ENCODE results near the gene SERINC5.

Gene SERINC5

DNA sequence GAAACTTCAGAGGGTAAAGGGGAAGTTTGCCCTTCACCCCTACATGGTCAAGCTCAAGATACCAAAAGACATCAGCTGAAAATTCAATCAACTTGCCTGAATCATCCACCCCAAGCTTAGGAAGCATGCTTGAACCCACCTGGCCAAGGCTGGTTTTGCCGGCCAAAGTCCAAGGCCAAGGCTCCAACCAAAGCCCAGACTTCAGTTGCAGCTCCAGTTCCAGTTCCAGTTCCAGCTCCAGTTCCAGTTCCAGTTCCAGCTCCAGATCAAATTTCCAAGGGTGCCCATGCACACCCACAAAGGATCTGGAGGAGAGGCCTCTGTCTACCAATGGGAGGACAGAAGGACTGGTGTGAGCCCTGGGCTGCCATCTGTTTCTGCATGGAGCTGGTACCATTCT lies 4.6 kb upstream of the SERINC5 start (continued):
- TF ChIP-seq, protein P1, sequence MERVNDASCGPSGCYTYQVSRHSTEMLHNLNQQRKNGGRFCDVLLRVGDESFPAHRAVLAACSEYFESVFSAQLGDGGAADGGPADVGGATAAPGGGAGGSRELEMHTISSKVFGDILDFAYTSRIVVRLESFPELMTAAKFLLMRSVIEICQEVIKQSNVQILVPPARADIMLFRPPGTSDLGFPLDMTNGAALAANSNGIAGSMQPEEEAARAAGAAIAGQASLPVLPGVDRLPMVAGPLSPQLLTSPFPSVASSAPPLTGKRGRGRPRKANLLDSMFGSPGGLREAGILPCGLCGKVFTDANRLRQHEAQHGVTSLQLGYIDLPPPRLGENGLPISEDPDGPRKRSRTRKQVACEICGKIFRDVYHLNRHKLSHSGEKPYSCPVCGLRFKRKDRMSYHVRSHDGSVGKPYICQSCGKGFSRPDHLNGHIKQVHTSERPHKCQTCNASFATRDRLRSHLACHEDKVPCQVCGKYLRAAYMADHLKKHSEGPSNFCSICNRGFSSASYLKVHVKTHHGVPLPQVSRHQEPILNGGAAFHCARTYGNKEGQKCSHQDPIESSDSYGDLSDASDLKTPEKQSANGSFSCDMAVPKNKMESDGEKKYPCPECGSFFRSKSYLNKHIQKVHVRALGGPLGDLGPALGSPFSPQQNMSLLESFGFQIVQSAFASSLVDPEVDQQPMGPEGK (CRISPR knock-in tag; IDR thresholded peaks at IDR 0.05; ENCODE audit: borderline replicate concordance): no peak
- TF ChIP-seq, protein P2, sequence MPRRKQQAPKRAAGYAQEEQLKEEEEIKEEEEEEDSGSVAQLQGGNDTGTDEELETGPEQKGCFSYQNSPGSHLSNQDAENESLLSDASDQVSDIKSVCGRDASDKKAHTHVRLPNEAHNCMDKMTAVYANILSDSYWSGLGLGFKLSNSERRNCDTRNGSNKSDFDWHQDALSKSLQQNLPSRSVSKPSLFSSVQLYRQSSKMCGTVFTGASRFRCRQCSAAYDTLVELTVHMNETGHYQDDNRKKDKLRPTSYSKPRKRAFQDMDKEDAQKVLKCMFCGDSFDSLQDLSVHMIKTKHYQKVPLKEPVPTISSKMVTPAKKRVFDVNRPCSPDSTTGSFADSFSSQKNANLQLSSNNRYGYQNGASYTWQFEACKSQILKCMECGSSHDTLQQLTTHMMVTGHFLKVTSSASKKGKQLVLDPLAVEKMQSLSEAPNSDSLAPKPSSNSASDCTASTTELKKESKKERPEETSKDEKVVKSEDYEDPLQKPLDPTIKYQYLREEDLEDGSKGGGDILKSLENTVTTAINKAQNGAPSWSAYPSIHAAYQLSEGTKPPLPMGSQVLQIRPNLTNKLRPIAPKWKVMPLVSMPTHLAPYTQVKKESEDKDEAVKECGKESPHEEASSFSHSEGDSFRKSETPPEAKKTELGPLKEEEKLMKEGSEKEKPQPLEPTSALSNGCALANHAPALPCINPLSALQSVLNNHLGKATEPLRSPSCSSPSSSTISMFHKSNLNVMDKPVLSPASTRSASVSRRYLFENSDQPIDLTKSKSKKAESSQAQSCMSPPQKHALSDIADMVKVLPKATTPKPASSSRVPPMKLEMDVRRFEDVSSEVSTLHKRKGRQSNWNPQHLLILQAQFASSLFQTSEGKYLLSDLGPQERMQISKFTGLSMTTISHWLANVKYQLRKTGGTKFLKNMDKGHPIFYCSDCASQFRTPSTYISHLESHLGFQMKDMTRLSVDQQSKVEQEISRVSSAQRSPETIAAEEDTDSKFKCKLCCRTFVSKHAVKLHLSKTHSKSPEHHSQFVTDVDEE (CRISPR knock-in tag; IDR thresholded peaks at IDR 0.05): no peak

DNA sequence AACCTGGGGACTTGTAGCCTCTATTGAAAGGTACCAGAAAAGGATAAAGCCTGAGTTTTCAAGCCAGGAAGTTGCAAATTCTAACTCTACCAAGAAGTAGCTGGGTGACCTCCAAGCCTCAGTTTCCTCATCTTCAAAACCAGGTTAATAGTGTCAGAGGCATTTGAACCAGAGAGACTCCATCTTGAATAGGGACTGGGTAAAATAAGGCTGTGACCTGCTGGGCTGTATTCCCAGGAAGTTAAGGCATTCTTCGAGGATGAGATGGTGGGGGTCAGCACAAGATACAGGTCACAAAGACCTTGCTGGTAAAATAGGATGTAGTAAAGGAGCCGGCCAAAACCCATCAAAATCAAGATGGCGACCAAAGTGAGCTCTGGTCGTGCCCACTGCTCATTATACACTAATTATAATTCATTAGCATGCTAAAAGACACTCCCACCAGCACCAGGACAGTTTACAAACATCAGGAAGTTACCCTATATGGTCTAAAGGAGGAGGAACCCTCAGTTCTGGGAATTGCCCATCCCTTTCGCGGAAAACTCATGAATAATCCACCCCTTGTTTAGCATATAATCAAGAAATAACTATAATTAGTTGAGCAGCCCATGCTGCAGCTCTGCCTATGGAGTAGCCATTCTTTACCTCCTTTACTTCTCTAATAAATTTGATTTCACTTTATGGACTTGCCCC lies 3.8 kb upstream of the SERINC5 start:
- no peak for ATAC-seq
- TF ChIP-seq ZNF565 (CRISPR knock-in tag; conservative IDR thresholded peaks at IDR 0.05; ENCODE audit: low read depth): no peak
- TF ChIP-seq ZNF70 (CRISPR knock-in tag; IDR thresholded peaks at IDR 0.05): no peak
- no peak for TF ChIP-seq ZFP30 (CRISPR knock-in tag; IDR thresholded peaks at IDR 0.05)
- TF ChIP-seq ISL1 (CRISPR knock-in tag; IDR thresholded peaks at IDR 0.05): no peak
- no peak for TF ChIP-seq BACH2 (CRISPR knock-in tag; IDR thresholded peaks at IDR 0.05; ENCODE audit: borderline replicate concordance)
- TF ChIP-seq ESRRG (CRISPR knock-in tag; IDR thresholded peaks at IDR 0.05): no peak
- TF ChIP-seq ZC3H10 (CRISPR knock-in tag; IDR thresholded peaks at IDR 0.05): no peak
- TF ChIP-seq SNAI2 (CRISPR knock-in tag; IDR thresholded peaks at IDR 0.05): no peak
- TF ChIP-seq ARNTL (CRISPR knock-in tag; IDR thresholded peaks at IDR 0.05; ENCODE audit: borderline replicate concordance, low read depth): no peak
- TF ChIP-seq, protein P3, sequence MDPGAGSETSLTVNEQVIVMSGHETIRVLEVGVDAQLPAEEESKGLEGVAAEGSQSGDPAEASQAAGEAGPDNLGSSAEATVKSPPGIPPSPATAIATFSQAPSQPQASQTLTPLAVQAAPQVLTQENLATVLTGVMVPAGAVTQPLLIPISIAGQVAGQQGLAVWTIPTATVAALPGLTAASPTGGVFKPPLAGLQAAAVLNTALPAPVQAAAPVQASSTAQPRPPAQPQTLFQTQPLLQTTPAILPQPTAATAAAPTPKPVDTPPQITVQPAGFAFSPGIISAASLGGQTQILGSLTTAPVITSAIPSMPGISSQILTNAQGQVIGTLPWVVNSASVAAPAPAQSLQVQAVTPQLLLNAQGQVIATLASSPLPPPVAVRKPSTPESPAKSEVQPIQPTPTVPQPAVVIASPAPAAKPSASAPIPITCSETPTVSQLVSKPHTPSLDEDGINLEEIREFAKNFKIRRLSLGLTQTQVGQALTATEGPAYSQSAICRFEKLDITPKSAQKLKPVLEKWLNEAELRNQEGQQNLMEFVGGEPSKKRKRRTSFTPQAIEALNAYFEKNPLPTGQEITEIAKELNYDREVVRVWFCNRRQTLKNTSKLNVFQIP (CRISPR knock-in tag; IDR thresholded peaks at IDR 0.05; ENCODE audit: borderline replicate concordance, low read depth): no peak
- TF ChIP-seq, protein P1 (CRISPR knock-in tag; IDR thresholded peaks at IDR 0.05; ENCODE audit: borderline replicate concordance): no peak
- TF ChIP-seq GLIS3 (CRISPR knock-in tag; IDR thresholded peaks at IDR 0.05): no peak
- TF ChIP-seq CSDC2 (CRISPR knock-in tag; IDR thresholded peaks at IDR 0.05): no peak
- TF ChIP-seq RARB (CRISPR knock-in tag; IDR thresholded peaks at IDR 0.05): no peak
- TF ChIP-seq TOX (CRISPR knock-in tag; IDR thresholded peaks at IDR 0.05; ENCODE audit: borderline replicate concordance): no peak
- no peak for TF ChIP-seq PPARA (CRISPR knock-in tag; IDR thresholded peaks at IDR 0.05; ENCODE audit: borderline replicate concordance)
- no peak for TF ChIP-seq TCF4 (CRISPR knock-in tag; IDR thresholded peaks at IDR 0.05; ENCODE audit: borderline replicate concordance)
- TF ChIP-seq, protein P4, sequence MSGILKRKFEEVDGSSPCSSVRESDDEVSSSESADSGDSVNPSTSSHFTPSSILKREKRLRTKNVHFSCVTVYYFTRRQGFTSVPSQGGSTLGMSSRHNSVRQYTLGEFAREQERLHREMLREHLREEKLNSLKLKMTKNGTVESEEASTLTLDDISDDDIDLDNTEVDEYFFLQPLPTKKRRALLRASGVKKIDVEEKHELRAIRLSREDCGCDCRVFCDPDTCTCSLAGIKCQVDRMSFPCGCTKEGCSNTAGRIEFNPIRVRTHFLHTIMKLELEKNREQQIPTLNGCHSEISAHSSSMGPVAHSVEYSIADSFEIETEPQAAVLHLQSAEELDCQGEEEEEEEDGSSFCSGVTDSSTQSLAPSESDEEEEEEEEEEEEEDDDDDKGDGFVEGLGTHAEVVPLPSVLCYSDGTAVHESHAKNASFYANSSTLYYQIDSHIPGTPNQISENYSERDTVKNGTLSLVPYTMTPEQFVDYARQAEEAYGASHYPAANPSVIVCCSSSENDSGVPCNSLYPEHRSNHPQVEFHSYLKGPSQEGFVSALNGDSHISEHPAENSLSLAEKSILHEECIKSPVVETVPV (CRISPR knock-in tag; IDR thresholded peaks at IDR 0.05): no peak
- TF ChIP-seq, protein P2 (CRISPR knock-in tag; IDR thresholded peaks at IDR 0.05): no peak
- no peak for TF ChIP-seq OSR1 (CRISPR knock-in tag; IDR thresholded peaks at IDR 0.05)

All from SK-N-SH treated with all-trans-retinoic acid at 6 μM for 48 hours (cell line).